ENCODE data around the gene RAB11FIP5.

Gene RAB11FIP5

DNA sequence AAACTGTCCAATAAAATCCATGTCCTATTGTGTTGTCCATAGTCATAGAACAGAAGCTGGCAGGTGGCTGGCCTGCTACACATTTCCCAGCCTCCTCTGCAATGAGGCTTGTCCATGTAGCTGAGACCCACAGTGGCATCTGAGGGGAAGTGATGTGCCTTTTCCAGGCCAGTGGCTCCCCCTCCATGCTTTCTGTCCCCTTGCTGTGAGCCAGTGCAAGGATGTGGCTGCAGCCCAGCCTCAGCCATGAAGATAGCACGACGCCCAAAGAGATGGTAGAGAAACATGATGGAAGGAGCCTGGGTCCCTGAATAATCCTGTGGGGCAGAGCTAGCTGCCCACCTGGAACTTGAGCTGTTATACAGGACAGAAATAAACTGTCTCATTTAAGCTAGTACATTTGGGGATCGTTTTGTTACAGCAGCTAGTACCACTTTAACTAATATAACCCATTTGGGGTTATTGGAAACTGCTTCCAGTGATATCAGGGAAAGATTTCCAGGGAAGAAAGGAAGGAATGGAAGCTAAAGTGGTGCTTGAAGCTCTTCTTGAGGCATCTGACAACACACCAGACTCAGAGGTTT lies 81.6 kb downstream of the RAB11FIP5 start:
- Mint-ChIP-seq H3K9me3 (no peaks in the 10 kb centered on the region), H3K27me3 (no peaks in the 10 kb centered on the region), H3K36me3 (ENCODE audit: low read depth) (no peaks in the 10 kb centered on the region), H3K4me1 (no peaks in the 10 kb centered on the region), H3K4me3 (no peak overlapping the region), H3K27ac (no peak overlapping the region)
- ATAC-seq: no peak
- DNase-seq: no peak

DNA sequence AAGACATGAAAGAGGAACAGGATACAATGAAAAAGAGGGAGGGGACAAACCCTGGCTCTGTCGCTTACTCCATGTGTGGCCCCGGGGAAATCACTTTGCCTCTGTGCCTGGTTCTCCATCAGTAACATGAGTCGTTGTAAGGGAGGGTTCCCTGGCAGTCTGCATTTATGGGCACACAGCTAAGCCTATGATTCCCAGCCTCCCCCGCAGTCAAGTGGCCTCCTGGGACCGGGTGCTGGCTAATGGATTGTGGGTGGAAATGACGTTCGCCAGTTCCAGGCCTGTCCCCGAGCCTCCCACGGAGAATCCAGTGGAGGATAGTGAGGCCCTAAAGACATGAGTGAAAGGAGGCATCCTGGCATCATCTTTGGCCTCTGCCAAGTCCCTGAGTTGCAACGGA lies 83.9 kb downstream of the RAB11FIP5 start:
- no peaks in the 10 kb centered on the region for H3K27me3 Mint-ChIP-seq
- no peaks in the 10 kb centered on the region for H3K4me1 Mint-ChIP-seq
- DNase-seq (no peak), ATAC-seq (no peak)
- no peaks in the 10 kb centered on the region for H3K36me3 Mint-ChIP-seq (ENCODE audit: low read depth)
- no peaks in the 10 kb centered on the region for H3K9me3 Mint-ChIP-seq
- no peak overlapping the region for H3K4me3 Mint-ChIP-seq
- H3K27ac Mint-ChIP-seq: no peak overlapping the region

DNA sequence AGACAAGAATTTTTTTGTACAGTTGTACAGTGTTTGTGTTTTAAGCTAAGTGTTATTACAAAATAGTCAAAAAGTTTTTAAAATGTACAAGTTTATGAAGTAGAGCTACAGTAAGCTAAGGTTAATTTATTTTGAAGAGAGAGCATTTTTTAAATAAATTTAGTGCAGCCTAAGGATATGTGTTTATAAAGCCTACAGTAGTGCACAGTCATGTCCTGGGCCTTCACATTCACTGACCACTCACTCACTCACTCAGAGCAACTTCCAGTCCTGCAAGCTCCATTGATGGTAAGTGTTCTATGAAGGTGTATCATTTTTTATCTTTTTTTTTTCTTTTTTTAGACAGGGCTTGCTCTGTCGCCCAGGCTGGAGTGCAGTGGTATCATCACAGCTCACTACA lies 85.4 kb downstream of the RAB11FIP5 start:
- no peak for ATAC-seq

DNA sequence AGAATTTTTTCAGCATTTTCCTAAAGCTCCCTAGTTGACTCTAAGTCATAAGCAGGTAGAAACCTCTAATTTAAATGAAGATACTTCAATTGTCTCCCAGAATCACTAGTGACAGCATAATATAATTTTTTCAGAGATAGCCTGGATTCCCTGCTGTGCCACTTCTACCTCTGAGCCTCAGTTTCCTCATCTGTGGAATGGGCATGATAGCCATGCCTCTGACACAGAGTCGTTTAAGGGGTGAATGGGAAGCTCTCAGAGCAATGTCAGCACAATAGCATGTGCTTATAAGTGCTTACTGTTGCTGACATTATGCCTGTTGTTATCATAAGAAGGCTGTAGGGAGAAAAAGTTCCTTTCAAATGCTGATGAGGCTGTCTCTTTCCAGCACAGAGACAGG lies 89.3 kb downstream of the RAB11FIP5 start:
- ATAC-seq (no peak), DNase-seq (no peak)
- Mint-ChIP-seq H3K36me3 (ENCODE audit: low read depth) (peaks cover 4% of the 10 kb centered on the region), H3K4me3 (no peak overlapping the region), H3K9me3 (no peaks in the 10 kb centered on the region), H3K27ac (no peak overlapping the region), H3K27me3 (no peaks in the 10 kb centered on the region), H3K4me1 (no peaks in the 10 kb centered on the region)

More for the DNA sequence above, 85.4 kb downstream of the RAB11FIP5 start:
- H3K9me3 Mint-ChIP-seq: no peaks in the 10 kb centered on the region
- H3K27ac Mint-ChIP-seq: no peak overlapping the region
- H3K4me3 Mint-ChIP-seq: no peak overlapping the region
- H3K4me1 Mint-ChIP-seq: no peaks in the 10 kb centered on the region
- H3K27me3 Mint-ChIP-seq: no peaks in the 10 kb centered on the region
- H3K36me3 Mint-ChIP-seq (ENCODE audit: low read depth): no peaks in the 10 kb centered on the region
- DNase-seq: no peak

Measured in activated naive CD8-positive, alpha-beta T cell treated with anti-CD3 and anti-CD28 coated beads, Interleukin-2, amount 50 U/mL, for 24 hours (primary cell).